Peyer's patch (tissue), 4 donors: ENCODE data around the gene TMEM50A.

Experiments used
- POLR2A ChIP-seq, 2 donors: fragments of 450-650 bp; IDR thresholded peaks; one replicate each; pipeline ENCODE4 v1.5.1; 2017; ENCODE audit warnings: antibody characterized with exemption in 2 of 2, mild to moderate bottlenecking in 2 of 2, moderate library complexity in 2 of 2
- TF ChIP-seq, protein P1 (sequence below), 6 experiments: fragments of 450-650 bp in 4 of 6; fragments of 200-600 bp in 2 of 6; sonication (generic) in 1 of 6; IDR thresholded peaks; one replicate each; pipeline ENCODE4 v1.5.1; 2017 to 2019; ENCODE audit warnings: antibody characterized with exemption in 6 of 6, mild to moderate bottlenecking in 3 of 6, moderate library complexity in 1 of 6

DNA sequence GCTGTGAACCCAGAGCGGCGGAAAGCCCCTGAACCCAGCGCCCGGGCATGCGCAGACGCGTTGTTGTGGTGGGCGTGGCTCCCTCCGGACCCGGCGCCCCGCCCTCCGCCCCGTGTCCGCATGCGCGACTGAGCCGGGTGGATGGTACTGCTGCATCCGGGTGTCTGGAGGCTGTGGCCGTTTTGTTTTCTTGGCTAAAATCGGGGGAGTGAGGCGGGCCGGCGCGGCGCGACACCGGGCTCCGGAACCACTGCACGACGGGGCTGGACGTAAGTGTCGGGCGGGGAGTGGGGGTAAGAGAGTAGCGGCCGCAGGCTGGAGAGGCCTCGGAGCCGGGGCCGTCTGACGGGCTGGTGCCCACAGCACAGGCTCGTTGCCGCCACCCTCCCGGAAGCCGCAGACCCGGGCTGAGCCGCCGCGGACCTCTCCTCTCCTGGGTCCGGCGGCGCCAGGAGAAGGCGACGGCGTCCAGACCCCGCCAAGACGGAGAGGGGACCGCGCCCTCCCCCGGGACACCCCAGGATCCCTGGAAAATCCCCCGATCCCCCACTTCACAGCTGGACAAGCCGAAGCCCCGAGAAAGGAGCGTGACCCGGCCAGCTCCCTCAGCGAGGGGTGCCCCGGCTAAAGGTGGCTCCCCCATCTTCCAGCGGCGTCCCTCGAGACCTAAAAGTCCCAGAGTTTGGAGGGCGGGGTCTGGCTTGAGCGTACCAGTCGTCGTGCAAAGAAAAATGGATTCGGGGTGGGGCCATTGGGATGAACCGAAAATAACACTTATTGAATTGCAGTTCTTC is at the start of gene TMEM50A:
- TF ChIP-seq POLR2A (IDR thresholded peaks at IDR 0.05), result peak; percentile 75 to 76
- TF ChIP-seq, protein P1, sequence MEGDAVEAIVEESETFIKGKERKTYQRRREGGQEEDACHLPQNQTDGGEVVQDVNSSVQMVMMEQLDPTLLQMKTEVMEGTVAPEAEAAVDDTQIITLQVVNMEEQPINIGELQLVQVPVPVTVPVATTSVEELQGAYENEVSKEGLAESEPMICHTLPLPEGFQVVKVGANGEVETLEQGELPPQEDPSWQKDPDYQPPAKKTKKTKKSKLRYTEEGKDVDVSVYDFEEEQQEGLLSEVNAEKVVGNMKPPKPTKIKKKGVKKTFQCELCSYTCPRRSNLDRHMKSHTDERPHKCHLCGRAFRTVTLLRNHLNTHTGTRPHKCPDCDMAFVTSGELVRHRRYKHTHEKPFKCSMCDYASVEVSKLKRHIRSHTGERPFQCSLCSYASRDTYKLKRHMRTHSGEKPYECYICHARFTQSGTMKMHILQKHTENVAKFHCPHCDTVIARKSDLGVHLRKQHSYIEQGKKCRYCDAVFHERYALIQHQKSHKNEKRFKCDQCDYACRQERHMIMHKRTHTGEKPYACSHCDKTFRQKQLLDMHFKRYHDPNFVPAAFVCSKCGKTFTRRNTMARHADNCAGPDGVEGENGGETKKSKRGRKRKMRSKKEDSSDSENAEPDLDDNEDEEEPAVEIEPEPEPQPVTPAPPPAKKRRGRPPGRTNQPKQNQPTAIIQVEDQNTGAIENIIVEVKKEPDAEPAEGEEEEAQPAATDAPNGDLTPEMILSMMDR (IDR thresholded peaks at IDR 0.05), result no peak
